HG02678 (cell line): Measurements from ENCODE around the gene CDK14.

Source experiments
- ATAC-seq: cut with Tn5 transposase; IDR thresholded peaks from one replicate; pipeline ENCODE4 v1.9.1; 2021; ENCODE audit warnings: mild to moderate bottlenecking, moderate library complexity; ENCODE audit not compliant: unreplicated experiment

CDK14 gene

DNA sequence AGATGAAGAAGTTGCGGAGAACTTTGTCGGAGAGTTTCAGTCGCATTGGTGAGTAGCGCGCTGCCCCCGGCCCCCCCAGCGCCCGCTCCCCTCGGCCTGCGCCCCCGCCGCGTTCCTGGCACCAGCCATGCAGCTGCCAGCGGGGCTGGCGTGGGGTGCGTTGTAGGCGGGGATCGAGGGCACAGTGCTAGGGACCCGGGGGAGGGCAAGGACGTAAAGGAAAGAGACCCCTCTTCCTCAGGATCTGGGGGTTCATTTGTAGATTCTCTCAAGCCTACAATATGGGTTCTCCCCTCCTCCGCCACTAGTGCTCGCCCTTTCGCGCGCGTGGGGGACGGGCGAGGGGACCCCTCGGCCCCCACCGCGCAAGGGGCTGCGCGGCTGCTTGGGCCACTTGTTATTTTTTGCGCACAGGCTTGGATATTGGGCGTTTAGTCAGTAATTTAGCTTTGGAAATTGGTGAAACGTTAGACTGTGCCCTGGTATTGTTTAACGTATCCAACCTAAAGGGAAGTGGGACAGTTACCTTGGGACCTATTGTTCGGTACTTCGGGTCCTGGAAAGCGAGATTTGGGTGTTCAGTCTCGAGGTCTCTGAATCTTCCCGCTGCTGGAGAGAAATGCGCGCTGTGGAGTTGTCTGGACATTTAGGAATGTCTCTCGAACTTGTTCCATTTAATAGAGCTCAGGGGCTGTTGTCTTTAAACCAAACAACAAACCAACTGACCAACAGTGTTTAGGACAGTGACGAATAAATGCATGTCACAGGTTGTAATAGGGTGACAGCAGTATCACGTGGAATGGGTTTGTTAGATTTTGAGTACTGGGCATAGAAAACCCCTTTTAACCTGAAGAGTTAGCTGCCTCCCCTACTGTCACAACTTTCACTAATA is 796 bp downstream of the CDK14 start:
- peak; percentile 28 for ATAC-seq

DNA sequence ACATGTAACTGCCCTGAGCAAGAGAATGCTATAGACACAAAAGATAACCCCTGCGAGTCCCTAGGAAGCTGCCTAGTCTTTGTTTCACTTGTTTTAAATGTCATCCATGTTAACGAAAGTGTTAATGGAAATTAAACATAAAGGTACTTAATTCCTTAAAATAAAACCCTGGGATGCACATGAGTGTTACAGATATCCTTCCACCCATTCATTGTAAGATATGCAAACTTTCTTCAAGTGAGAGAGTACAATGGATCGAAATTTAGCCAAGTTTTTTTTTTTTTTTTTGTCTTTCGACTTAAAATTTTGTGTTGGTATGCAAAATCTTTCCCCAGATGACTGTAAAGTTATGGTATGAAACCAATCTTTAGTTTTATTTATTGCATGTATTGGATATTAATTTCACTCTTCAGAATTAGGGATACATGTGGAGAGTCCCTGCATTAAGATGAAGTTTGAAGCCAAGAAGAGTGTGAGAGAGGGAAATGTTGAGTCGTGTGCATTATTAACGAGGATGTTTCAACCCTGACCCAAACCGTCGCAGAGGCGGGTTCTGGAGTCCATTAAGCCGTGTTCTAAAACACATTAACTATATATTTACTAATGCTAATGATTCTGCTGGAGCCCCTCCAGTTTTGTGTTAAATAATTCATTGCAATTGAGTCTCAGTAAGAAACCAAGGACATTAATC is 1.6 kb downstream of the CDK14 start:
- ATAC-seq, result no peak

DNA sequence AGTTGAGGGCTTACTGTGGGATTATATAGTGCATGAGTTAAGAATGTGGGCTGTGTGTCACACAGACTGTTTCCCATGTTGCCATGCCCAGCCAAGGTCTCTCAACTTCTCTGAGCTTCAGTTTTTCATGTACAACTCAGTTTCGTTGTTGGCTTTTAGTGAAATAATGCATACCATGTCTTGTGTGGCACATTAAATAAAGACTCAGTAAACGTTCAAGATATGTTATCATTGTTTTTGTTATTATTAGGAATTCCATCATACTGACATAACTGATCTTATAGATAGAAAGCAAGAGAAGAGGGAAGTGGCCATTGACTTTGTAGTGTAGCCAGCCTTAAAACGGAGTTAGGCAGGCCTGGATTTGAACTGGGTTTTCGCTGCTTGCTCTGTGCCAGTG is 2.9 kb downstream of the CDK14 start:
- no peak for ATAC-seq

DNA sequence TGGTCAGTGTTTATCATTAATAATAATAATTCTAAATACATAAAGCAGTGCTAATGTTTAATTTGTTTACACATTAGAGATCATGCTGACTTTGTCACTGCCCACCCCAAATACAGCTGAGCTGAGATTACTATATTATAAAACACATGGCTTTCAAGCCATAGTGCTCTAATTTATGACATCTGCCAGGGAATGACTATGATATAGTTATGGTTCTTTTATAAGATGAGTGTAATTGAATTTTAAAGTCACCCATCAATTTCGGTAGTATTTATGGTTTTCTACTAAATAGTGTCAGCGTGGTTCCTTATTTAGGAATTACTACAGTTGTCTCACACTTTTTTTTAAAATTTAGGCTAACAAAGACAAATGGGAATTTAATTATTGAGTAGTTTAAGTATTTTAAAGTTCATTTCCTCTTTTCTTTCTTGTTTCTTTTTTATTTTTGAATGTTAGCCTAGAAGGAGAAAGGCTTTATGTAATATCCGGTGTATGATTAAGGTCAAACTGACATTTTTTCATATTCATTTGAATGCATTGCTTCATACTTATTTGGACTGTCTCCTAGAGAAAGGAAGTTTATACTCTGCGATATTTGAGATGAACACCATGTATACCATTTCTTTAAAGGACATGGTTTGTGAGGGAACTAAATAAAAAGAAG is 3.9 kb downstream of the CDK14 start:
- ATAC-seq, result no peak

DNA sequence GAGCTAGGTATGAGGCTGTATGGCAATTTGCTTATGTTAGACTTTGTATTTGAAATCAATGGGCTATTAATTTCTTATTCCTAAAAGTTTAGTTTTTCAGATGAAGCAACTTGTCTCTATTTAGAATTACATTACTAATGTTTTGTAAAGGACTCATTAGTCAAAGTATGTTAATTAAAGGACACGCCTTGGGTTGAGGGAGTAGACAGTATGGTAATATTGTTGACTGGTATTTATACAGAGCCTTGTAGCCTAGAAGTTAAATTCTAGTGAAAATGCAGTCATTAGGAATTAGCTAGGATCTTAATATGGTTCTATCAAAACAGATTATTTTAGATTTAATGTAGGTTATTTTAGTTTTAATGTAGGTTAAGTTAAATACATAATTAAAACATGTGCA is 6.2 kb downstream of the CDK14 start:
- ATAC-seq, result no peak

DNA sequence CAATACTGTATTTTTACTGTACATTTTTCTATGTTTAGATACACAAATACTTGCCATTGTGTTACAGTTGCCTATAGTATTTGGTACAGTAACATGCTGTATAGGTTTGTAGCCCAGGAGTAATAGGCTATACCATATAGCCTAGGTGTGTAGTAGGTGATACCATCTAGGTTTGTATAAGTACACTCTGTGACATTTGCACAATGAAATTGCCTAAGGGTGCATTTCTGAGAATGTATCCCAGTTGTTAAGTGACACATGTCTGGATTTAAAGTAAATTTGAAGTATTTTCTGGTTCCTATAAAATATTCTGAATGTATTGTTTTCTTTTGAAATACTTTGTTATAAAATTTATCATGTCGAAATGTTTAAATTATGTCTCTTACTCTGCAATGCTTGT is 7.2 kb downstream of the CDK14 start:
- ATAC-seq, result no peak

DNA sequence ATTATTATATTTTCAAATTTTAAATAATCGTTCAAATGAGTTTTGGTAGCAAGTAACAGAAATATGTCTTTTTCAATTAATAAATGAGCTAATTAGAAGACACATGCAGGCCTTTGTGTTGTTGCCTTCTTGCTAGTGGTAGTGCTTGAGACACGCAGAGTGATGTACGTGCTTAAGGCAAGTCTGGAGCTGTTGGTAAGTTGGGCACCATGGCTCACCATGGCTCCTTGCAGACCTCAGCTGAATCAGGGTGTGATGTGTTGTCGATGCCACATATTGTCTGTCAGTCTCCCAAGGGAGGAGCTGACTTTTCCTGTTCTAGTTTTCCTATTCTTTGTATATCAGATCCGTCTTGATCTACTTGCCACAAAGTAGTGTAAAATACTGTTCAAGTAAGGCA is 8.3 kb downstream of the CDK14 start:
- ATAC-seq, result no peak

DNA sequence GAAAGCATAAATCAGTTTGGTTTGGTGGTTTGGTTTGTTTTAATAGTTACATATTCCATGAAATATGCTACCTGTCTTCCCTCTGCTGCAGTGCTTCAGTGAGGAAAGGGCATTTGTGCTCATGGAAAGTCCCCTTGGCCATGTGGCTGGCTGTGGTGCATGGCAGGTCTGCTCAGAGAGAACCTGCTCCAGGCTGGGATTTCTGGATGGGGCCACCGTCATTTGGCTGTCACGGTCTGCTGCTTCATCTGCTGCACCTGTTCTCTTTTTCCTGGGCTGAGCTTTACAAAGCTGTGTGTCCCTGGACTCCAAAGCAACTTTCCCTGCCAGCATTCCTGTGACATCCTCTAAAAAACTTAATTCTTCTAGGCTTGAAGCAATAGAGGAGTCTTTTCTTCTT is 8.9 kb downstream of the CDK14 start:
- no peak for ATAC-seq

DNA sequence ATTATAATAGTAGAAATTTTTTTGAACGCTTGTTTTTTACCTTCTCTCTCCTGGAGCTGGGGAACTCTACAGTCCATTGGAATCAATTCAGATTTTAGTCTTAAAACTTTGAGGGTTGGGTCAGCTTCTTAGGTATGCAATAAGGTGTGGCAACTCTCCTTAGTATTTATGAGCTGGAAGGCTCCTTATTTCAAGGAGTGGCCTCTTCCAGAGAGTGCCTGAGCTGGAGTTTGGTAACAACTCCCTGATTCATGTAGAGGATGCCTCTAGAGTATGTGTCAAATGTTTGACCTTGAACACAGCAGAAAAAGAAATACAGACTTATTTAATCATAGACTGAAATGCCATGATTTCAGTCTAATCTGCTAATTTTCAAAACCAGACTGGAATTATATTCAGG is 11.1 kb downstream of the CDK14 start:
- no peak for ATAC-seq

DNA sequence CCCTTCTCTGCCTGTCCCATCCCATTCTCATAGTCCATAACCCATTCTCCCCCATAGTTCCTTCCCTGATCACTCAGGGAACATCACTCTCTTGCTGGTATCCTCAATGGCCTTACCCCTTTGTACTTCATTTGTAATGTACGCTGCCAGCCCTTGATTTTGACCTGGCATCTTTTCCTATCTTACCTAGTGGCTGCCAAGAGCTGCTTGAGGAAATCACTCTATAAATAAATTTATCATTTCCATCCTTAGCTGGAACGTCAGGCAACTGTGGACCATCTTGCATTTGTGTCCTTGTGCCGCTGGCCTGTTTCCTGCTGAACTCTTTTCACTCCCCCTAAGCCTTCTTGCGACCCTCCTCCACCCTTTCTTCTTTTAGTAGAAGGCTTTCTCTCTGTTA is 14.0 kb downstream of the CDK14 start:
- ATAC-seq, result no peak

DNA sequence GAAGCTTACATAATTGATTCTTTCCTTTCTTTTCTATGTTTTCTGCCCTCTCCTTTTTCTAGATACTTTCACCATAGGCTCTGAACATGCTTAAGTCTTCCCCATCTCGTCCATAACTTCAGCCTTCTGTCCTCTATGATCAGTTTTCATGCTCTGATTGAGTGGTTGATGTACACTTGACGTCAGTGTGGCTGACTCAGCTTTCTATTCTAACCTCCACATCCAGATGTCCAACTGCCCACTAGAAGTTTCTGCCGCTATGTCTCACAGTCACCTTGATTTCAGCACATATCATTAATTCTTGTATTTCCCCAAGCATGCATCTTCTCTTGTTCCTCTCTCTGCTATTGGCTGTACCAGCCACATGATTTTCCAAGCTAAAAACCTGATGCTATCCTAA is 15.0 kb downstream of the CDK14 start:
- no peak for ATAC-seq

DNA sequence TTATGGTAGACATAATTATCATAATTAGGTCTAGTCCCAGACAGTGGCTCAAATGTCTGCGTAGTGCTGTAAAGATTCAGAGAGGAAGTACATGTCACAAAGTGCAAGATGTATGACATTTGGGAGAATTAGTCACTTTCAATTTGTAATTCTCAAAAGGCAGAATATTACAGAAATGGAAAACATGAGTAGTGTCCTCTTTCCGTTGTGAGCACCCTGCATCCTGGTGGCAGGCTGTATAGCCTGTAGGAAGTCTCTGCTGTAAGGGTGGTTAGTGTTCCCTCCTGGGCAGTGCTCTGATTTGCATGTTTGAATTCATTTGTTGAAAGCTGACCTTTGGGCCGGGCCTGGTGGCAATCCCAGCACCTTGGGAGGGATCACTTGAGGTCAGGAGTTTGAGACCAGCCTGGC is 17.0 kb downstream of the CDK14 start:
- ATAC-seq, result peak; percentile 89

DNA sequence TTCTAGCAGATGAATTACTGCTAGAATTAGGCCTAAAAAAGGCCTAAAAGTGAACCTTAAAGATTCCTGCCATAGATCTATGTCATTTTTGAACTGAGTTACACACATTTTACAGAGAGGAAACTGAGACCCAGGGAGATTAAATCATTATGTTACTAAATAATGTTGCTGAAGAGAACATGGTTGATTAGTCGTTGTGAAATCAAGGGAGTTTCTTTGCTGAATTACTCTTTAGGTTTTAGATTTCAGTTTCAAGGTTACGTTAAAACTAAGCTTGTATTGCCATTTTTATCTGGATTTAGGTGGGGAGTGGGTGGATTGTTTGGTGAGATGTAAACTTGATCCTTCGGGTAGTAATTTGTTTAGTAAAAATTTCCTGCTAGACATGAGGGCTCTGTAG is 21.3 kb downstream of the CDK14 start:
- no peak for ATAC-seq

DNA sequence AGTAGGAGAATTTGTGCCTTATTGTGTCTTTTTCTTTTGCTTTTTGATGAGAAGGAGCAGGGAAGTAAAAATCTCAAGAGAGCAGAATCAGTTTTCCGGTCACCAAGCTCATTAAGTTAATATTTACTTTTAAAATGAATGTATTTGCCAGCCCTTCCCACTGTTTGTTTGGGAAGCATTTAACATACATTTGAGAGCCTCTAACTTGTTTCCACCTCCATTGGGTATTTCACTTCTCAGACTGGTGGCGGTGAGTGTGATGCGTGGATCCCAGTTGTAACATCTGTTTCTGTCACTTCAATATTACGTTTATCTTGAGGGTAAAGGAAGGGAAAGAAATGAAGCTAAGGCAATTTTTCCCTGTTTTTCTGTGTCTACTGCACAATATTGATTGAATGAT is 22.8 kb downstream of the CDK14 start:
- ATAC-seq, result no peak

DNA sequence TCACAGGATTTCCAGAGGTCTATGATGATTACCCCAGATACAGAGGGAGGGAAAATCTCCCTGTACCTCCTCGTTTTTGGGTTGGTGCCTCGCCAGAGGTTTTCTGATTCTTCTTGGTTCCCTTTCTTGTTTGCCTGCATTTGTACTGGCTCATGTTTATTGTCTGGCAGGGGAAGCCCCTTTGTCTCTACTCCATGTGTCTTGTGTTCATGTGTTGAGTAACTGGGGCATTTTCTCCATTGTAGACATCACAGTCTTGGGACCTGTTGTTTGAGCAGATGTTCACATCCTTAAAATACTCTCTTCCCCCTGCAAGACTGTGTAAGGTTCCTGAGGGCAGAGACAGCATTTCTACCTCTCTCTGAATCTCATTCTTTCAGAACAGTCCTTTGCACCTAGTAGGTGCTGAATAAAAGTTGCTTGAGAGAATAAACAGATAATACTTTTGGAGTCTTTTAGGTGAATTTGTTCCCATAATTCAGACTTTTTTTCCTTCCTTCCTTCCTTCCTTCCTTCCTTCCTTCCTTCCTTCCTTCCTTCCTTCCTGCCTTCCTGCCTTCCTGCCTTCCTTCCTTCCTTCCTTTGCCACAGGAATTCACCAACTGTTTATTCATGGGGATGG is 25.1 kb downstream of the CDK14 start:
- ATAC-seq, result peak; percentile 81

DNA sequence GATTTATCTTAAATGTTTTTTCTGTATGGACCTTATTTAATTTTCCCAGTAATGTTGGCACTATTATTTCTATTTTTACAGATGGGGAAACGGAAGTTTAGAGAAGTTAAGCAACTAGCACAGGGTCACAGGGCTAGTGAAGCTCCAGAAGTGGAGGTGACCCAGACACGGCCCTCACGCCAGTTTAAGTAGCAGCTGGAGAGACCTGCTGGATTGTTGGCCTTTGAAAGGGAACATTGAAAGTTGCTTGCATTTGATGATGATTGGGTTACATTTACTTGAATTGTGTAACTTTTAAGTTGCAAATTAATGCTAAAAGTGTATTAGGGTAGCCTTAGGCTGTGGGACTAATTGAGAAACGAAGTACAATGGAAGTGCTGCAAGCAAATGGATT is 25.6 kb downstream of the CDK14 start:
- no peak for ATAC-seq

DNA sequence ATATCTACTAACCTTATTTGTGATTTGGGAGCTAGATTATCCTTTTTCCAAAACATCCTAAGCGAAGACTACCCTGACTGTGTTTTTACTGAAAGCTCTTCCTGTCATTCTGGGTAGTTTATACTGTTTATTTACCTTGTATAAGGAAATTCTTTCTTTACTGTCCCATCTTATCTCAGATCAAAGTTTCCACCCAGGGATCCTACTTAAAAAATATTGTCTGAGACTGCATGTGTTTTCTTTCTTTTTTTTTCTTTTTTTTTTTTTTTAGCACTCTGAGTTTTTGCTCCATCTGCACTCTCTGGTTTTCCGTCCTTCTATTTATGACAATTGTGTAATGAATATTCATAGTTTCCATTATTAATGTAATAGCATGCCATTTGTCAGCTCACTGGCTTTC is 26.5 kb downstream of the CDK14 start:
- no peak for ATAC-seq

DNA sequence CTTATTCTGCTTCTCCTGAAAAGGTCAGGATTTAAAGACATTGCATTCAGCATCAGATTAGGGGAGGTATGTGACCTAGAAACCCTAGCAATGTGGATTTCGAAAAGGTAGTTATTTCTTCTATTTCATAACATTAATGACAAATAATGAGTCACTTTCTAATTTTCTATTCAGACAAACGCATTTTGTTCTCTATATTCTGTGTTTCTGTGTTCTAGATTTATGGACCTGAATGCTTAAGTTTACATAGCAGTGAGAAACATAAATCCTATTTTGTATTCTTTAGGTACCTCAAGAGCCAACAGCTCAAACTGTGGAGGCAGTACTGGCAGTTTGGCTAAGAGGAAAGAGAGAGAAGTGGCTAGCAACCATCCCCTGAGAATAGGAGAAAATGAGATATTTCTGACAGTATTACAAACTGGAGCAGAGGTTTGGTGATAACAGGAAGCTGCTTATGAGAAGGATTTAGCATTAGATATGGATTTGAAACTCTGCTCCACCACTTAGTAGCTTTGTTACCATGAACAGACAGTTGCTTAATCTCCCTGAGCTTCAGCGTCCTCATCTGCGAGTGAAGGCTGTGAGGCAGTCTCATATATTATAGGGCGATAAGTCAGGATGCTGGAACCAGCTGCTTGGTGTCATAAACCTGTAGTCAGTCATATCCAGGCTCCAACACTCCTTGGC is 28.2 kb downstream of the CDK14 start:
- ATAC-seq, result no peak

DNA sequence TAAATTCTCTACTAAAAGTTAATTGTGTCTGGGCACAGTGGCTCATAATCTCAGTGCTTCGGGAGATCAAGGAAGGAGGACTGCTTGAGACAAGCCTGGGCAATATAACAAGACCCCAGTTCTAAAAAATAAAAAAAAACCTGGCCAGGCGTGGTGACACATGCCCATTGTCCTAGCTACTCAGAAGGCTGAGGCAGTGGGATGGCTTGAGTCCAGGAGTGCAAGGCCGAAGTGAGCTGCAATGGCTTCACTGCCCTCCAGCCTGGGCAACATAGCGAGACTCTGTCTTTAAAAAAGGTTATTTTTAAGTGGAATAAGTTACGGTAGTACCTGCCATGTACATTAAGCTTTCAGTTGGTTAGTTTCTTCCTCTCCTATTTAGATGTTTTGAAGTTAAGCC is 28.9 kb downstream of the CDK14 start:
- no peak for ATAC-seq

DNA sequence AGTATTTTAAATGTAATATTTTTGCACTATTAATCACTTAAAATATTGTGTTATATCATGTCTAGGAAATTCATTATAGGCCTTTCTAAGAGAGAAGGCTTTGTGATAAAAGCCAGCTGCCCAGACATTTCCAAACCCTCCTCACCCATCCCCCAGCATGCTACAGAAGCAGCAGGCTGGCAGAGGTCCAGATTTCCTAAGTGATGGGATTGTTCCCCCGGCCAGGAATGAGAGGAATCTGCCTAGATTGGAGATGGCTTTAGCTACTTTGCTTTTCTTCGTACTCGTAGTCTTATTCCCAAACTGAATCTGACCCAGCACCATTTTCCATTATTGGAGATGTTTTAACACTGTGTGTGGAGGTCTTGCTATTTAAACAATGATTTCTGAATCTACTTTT is 29.4 kb downstream of the CDK14 start:
- no peak for ATAC-seq

DNA sequence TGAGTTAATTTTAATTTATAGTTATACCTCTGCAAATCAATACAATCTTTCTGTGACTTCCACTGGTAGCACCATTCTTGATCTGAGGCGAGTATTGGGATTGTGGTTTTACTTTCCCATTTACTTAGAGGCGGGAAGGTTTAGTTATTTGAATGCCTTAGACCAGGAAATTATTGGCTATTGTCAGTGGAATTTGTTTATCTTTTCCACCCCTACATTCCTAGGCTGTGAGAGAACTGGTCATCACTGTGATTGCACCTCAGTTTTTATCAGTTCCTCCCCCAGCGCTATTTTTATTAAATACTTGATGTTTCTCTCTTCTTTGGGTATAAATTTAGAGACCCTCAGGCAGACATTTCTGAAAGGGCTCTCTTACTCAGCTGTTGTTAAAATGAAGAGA is 29.9 kb downstream of the CDK14 start:
- ATAC-seq, result no peak
